Stimulated activated CD8-positive, alpha-beta memory T cell treated with anti-CD3 and anti-CD28 coated beads, Interleukin-15, amount 100 ng/mL, for 48 hours (primary cell): Measurements from ENCODE around the gene ZFP3.
"Not testable (repeated sequence)": the region's sequence is repeated elsewhere in the genome, so short reads cannot be mapped to it uniquely, and the experiment has no call there.

Source experiments
- DNase-seq, 2 donors: peaks; one replicate each; pipeline ENCODE4 v3.0.0-alpha.2; 2020; ENCODE audit warnings: low read depth in 2 of 2

ZFP3 gene

GRCh38 chr17:5124896-5125295 lies 46.6 kb downstream of the ZFP3 start:
- DNase-seq: not testable (repeated sequence)

GRCh38 chr17:5126719-5127488 lies 48.6 kb downstream of the ZFP3 start:
- DNase-seq: no peak

GRCh38 chr17:5127910-5128309 lies 49.6 kb downstream of the ZFP3 start:
- no peak for DNase-seq

- not testable (repeated sequence) for DNase-seq
Measured at GRCh38 chr17:5128387-5128786, 50.1 kb downstream of the ZFP3 start.

- DNase-seq: no peak
Measured at GRCh38 chr17:5128905-5129535, 50.8 kb downstream of the ZFP3 start.

GRCh38 chr17:5129770-5130169 lies 51.5 kb downstream of the ZFP3 start:
- DNase-seq: not testable (repeated sequence)

GRCh38 chr17:5130261-5130660 lies 52.0 kb downstream of the ZFP3 start:
- not testable (repeated sequence) for DNase-seq

GRCh38 chr17:5130687-5131086 lies 52.4 kb downstream of the ZFP3 start:
- not testable (repeated sequence) for DNase-seq

- DNase-seq: no peak
Measured at GRCh38 chr17:5131146-5131715, 53.0 kb downstream of the ZFP3 start.

- DNase-seq: not testable (repeated sequence)
Measured at GRCh38 chr17:5131799-5132502, 53.7 kb downstream of the ZFP3 start.

GRCh38 chr17:5132503-5133225 lies 54.4 kb downstream of the ZFP3 start:
- DNase-seq: not testable (repeated sequence)

- no peak for DNase-seq
Measured at GRCh38 chr17:5133311-5133710, 55.0 kb downstream of the ZFP3 start.

- DNase-seq: not testable (repeated sequence)
Measured at GRCh38 chr17:5133961-5134360, 55.7 kb downstream of the ZFP3 start.

GRCh38 chr17:5134571-5134970 lies 56.3 kb downstream of the ZFP3 start:
- not testable (repeated sequence) for DNase-seq

GRCh38 chr17:5135131-5135712 lies 57.0 kb downstream of the ZFP3 start:
- not testable (repeated sequence) for DNase-seq

GRCh38 chr17:5135726-5136579 lies 57.7 kb downstream of the ZFP3 start:
- DNase-seq: no peak

- not testable (repeated sequence) for DNase-seq
Measured at GRCh38 chr17:5136580-5137412, 58.5 kb downstream of the ZFP3 start.

- DNase-seq: not testable (repeated sequence)
Measured at GRCh38 chr17:5137511-5138197, 59.4 kb downstream of the ZFP3 start.

GRCh38 chr17:5138198-5138544 lies 59.9 kb downstream of the ZFP3 start:
- not testable (repeated sequence) for DNase-seq
